HG03097 (cell line): Measurements from ENCODE around the gene STON1.
"Not testable (repeated sequence)": the region's sequence is repeated elsewhere in the genome, so short reads cannot be mapped to it uniquely, and the experiment has no call there.

Experiments
- ATAC-seq: cut with Tn5 transposase; IDR thresholded peaks from one replicate; pipeline ENCODE4 v1.9.1; 2021; ENCODE audit not compliant: unreplicated experiment, low FRiP score

Gene STON1

DNA sequence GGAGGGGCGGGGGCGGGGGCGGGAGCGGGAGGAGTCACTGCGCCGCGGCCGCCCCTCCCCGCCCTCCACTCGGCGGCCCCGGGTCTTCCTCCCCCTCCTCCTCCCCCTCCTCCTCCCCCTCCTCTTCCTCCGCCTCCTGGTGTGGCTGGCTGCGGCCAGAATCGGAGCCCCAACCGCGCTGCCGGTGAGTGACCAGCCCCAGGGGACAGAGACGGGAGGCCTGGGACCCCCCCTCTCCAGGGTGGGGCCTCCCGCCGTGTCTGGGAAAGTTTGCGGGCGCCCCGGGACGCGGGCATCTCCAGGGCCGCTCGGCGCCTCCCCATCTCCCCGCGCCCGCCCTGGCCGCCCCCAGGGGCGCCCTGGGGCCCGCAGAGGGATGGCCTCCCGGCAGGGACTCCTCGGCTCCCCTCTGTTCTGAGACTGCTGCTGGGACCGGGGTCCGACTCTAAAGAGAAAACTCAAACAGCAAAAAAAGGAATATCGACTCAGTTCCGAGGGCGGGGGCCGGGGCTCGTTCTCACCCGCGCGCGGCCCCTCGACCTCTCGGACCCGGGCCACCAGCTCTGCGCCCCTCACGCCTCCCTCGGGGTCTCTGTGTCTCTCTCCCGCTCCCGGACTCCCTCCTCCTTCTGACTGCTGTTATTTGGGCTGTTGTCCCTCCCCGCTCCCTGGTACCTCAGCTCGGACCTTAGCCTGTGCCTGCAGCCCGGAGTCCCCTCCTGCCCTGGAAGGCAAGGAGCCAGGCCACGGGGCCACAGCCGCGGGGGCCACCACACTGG, at the start of gene STON1:
TSS of gene STON1 (plus strand) at position 122 of the 779 bp plus-strand sequence. CDS start 50,480 bp downstream, outside the sequence.
- ATAC-seq, result no peak

- no peak for ATAC-seq
Measured at GRCh38 chr2:48480526-48480925, 49.4 kb upstream of the STON1 start.

DNA sequence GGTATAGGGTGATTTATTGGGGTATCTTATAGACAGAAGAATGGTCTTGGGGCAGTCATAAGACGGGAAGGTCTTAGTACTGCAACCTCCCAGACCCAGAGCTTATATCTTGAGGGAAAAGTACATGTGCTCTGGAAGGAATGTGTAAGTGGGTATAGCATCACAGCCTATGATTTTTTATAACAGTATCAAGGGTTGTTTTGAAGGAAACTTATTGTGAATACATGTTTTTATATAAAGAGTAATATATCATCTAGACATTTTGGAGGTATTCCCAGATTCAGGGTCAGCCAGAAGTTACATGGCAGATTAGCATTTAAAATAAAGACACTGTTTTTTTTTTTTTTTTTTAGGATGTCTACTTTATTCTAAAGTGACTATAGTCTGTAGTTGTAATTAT, 47.6 kb upstream of the STON1 start:
- ATAC-seq, result no peak

- no peak for ATAC-seq
Measured at GRCh38 chr2:48482769-48483168, 47.2 kb upstream of the STON1 start.

DNA sequence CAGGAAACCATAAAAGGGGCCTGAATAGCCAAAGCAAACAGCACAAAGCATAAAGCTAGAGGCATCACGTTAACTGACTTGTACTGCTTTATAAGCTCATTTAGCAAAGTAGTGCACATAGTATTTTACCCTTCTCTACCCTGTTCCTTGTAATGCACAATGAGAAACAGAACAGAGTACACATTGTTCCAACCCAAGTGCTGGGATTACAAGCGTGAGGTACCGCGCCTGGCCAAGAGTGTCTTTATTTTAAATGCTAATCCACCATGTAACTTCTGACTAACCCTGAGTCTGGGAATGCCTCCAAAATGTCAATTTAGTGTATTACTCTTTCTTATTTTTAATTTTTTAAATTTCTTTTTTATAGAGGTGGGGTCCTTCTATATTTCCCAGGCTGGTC, 46.4 kb upstream of the STON1 start:
- no peak for ATAC-seq

DNA sequence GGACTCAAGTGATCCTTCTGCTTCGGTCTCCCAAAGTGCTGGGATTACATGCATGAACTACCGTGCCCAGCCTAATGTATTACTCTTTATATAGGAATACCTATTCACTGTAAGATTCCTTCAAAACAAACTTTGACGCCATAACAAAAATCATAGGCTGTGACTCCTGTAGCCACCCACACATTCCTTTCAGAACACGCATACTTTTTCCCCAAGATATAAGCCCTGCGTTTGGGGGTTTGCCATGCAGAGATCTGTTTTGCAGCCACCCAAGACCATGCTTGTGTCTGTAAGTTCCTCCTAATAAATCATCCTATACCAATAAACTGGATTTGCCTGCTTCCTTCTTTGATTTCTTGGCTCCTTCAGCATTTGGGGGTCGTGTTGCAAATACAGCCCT, 46.0 kb upstream of the STON1 start:
- no peak for ATAC-seq

- ATAC-seq, result no peak
Measured at GRCh38 chr2:48488545-48488944, 41.4 kb upstream of the STON1 start.

- ATAC-seq, result no peak
Measured at GRCh38 chr2:48496849-48497248, 33.1 kb upstream of the STON1 start.

DNA sequence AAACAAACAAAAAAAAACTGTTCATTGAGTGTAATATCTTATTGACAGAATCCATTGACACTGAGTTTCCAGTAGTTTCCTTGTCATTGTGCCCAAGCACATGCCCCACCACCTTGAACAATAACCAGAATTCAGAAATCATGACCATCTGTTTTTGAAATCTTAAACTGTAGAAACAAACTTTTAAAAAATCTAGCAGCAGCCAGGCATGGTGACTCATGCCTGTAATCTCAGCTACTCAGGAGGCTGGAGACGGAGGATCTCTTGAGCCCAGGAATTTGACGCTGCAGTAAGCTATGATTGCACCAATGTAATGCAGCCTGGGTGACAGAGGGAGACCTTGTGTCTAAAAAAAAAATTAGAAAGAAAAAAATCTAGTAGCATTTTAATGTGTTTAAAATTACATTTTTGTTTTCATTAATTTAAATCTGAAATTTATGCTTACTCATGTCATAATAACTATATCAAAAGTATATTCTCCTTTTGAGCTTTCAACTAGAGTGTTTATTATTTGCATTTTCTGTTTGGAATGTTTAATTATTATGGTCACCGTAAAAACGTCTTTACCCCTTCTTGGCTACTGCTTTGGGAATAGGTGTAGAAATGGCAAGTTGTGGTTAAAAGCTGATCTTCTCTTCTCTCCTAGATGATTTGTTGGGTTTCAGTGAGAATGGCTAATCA, 25.2 kb upstream of the STON1 start:
- no peak for ATAC-seq

DNA sequence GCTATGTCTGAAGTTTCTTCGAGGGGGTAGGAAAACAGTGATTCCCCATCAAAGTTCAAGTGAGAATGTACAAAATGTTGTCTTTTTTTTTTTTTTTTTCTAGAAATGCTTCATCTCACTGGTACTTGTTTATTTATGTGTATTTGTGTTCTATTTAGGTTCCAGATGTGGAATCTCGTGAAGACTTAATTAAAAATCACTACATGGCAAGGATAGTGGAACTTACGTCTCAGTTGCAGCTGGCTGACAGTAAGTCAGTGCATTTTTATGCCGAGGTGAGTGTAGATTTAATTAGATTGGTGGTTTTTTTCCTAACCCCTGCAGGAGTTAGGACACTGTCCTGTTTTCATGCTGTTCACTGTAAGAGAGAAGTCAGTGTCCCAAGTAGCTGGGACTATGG, 22.8 kb upstream of the STON1 start:
- no peak for ATAC-seq

- ATAC-seq, result no peak
Measured at GRCh38 chr2:48508461-48509124, 21.4 kb upstream of the STON1 start.

DNA sequence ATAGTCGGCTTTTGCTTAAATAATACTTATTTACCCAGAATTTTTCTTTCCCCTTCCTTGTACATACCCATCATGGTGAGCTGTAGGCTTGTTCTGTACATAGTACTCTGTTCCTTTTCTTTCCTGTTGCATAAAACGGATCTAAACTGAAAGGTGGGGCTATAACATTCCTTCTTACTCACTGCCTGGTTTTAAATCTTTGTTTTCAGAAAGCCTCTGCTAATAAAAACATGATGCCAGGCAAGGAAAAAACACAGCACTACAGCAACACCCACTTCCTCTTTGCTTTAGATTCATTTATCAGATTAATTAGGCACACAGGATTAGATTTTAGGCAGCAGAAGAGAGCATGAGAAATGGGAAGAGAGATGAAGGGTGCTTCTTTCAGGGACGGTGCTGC, 19.6 kb upstream of the STON1 start:
- ATAC-seq, result no peak

DNA sequence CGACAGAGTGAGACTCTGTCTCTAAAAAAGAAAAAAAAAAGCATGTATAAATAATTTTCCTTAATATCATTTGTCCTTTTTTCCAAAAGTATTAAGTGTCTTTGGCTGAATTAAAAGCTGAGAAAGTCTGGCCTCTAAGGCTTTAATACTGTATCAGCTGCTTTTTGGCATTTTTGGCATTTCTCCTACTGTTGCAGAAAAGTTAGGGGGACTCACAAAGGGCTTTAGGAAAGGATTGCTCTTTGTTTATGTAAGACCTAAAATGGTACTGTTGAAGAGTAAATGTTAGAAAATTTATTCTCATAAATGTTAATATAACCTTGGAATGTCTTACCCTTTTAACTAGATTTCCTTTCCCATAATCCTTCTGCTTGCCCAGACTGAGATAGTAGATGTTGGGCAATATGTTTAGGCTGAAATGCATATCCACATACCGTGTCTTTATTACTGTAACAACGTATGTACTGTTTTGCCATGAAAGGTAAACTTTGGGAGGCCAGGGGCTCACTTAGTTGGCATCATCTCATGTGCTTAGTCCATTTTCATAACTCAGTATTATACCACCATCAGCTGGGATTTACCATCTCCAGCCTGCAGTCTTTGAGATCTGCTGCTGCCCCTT, 18.0 kb upstream of the STON1 start:
- ATAC-seq, result no peak

- ATAC-seq, result no peak
Measured at GRCh38 chr2:48512571-48512970, 17.4 kb upstream of the STON1 start.

- no peak for ATAC-seq
Measured at GRCh38 chr2:48514348-48515003, 15.5 kb upstream of the STON1 start.

DNA sequence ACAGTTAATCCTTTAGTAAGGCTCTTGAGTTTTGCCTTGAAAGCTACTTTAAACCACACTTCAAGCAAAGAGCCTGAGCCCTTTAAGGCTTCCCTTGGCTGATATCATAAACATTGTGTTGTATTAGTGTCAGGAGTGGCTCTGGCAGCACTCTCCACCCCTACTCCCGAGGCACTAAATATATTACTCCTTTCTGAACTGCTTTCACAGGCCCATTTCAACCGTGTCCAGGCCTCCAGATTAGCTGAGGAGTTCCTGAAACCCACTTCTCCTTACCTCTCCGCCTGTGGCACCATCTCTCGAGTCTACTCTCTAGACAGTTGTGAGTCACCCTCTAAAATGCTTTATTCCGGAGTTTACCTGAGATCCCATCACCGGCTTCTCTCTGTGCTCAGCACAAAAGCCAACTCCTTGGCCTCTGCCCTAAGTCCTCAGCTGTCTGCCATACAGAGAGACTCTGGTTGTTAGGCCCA, 14.4 kb upstream of the STON1 start:
- no peak for ATAC-seq

- ATAC-seq, result no peak
Measured at GRCh38 chr2:48519593-48519992, 10.4 kb upstream of the STON1 start.

DNA sequence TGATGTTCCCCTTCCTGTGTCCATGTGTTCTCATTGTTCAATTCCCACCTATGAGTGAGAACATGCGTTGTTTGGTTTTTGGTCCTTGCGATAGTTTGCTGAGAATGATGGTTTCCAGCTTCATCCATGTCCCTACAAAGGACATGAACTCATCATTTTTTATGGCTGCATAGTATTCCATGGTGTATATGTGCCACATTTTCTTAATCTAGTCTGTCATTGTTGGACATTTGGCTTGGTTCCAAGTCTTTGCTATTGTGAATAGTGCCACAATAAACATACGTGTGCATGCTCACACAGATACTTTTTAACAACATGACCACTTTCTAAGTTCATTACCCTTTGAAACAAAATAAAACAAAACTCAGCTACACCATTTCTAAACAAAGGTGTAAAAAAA, 5.2 kb upstream of the STON1 start:
- ATAC-seq, result not testable (repeated sequence)

- ATAC-seq, result no peak
Measured at GRCh38 chr2:48525269-48525943, 4.5 kb upstream of the STON1 start.
